Dedifferentiated amniotic fluid mesenchymal stem cell (primary cell): Measurements from ENCODE around the gene EPHB1.

Source experiments
- DNase-seq: peaks from one replicate; pipeline ENCODE4 v3.0.0-alpha.2; 2016; ENCODE audit errors: extremely low spot score

The EPHB1 gene

DNA sequence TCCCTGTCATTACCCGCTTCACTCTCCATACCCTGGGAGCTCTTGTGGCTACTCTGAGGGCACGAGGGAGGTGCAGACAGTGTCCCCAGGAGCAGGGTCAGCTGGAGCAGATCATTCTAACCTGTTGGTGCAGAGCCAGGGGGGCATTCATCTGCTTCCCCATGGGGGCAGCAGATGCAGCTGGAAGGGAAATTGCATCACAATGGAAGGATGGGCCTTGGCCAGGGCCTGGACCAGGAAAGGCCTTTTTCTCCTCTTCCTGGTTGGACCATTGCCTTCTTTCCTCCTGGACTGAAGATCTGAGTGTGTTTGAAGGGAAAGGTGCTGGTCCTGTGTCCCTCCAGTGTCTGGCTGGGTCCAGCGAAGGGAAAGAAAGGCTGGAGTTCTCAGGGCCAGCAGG, 55.7 kb downstream of the EPHB1 start:
- DNase-seq, result no peak

DNA sequence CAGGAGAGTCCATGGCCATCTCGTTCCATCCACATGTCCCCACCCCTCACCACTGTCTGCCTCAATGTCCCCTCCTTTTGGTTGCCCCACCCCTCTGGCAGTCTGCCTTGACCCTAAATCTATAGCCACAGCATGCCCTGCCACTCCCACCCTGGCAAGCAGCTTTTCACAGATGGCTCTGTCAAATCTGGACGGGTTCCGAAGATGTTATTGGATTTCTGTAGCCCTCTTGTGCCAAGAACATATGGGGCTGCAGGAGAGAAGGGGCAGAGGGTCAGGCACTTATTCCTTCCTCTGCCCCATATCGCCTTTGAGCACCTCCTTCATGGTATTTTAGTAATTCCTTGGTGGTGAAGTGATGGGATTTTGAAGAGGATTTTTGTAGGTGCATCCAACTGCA, 57.1 kb downstream of the EPHB1 start:
- DNase-seq, result no peak

DNA sequence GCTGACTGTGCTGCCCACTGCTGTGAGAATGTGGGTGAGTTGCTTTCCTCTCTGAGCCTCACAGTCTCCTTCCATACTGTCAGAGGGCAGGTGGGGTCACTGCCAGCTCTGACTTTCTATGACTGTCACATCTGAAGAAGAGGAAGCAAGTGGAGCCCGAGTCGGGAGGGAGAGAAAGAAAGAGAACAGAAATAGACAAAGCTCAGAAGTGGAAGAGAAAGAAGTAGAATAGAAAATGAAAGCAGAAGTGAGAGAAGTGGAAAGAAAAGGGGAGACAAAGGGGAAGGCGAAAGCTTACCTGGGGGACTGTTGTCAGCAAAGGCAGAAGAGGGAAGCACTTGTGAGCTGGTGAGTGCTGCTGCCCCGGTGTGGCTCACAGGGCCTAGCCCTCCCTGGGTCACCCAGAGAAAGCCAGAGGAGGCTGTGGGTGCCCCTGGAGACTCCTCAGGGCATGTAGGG, 57.9 kb downstream of the EPHB1 start:
- no peak for DNase-seq

DNA sequence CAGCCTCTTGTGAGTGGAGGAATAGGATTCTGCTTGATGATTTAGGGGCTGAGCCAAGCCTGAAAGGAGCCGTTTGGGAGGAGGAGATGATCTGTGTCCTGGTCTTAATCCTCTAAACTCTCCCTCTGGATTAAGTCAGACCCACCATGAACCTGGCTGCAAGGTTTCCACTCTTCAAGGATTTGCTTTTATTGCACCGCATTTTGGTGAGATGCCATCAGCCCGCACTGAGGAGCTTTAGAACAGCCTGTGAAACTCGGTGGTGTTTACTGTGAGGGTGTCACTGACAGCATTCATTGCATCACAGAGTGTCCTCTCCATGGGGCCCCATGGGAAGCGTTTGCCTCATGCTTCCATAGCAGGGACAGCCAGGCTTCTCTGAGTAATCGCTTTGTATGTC, 59.2 kb downstream of the EPHB1 start:
- no peak for DNase-seq

DNA sequence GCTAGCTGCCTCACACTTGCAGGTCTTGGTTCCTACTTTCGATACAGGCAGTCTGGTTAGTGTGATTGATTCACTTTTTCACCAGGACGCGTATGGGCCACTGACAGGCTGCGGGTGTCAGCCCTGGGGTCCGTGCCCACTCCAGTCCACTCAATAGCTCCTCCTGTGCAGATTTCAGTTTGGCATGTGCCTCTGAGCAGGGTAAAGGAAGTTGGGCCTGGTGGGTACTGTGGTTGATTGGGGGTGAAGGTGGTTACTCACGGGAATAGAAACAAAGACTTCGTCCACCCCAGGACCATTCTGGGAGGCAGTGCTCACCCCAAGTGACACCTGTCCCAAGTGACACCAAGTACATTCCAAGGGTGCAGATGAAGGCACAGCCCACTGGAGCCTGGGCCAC, 62.3 kb downstream of the EPHB1 start:
- no peak for DNase-seq

DNA sequence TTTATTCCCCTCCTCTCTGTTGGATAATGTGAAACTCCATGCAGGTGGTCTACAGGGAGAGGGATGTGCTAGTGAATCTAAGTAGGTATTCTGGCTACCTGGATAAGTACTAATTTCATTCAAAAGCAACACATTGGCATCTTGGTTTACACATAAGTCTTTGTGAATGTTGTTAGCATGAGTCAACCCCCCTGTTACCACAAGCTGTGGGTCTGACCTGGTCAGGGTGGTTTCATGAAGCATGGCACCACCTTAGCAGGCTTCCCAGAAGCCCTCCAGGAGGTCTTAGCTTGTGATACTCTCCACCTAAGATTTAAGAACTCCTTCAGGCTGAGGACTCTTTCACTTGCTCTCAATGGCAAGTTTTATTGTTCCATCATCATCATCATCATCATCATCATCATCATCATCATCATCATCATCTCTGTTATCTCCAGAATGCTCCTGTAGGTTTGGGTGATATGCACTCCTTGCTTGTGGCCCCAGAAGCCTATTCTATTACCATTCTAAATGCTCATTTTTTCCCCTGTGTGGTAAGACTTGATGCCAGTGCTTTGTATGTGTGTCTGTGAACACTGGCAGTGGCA, 62.8 kb downstream of the EPHB1 start:
- no peak for DNase-seq

DNA sequence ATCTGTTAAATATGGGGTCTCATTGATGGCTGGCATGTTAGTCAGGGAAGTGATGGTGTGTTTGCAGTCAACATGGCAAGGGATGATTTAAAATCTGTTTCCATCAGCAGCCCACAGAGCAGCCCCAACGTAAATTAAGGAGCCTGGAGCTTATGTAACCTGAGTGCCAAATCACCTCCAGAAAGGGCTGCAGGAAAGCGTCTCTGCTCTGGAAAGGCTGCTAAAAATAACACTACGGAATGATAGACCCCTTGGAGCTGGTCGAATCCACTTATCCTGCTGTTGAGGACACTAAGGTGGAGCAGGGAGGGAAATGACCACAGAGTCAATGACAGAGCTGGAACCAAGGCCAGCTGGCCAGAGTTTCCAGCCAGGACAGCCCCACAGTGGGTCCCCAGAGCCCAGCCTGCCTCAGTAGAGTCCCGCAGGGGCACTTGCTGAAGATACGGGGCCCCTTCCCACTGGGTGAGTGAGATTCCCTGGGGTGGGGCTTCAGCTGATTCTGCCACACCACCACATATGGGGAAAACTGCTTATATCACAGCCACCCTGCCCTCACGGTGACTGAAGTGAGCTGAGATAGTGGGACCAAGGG, 63.5 kb downstream of the EPHB1 start:
- no peak for DNase-seq

DNA sequence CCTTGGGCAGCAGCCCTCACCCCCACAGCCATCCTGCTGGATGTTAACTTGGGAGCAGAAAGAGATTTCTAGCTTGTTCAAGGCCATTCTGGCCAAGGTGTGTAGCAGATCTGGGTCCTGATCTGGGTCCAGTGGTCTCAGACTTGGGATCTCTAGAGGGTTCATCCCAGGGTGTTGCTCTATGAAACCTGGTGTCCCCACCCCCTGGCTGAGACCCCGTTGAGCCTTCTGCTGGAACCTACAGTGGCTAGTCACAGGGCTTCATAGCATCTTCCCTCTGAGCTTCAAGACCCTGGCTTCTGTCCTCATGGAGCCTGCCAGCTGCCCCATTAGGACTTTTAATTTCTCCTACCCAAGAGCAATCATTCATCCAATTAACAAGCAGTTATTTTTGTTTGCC, 64.3 kb downstream of the EPHB1 start:
- no peak for DNase-seq

DNA sequence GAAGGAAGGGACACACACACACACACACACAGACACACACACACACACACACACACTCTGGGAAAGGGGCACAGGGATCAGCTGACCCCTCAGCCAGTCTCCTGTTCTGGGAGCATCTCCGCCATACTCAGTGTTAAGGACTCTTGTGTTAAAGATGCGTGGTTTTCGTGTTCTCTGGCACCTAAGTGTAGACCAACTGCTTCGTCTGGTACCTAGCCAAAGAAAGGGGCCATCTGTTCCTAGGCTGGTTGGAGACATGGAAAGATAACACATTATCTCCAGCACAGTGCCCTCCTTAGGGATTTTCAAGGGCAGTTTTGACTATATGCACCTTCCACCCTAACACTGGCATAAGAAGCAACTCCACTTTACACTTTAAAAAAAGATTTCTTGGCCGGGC, 65.1 kb downstream of the EPHB1 start:
- no peak for DNase-seq

DNA sequence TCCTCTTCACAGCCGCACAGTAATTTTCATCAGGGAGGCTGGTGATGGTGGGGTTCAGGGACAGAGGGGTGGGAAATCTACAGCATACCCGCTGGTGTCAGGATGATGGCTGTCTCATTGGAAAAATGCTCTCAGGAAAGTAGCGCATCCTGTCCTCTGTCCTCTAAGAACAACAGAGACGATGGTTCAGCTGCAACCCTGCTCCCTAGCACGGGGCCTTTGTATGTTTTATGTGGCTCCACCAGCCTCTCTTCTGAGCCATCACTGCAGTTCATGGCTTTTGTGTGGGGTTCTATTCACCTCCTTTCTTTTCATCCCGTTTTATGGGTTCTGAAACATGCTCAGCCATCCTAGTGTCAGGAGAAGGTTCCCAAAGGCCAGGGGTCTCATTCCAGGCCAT, 68.9 kb downstream of the EPHB1 start:
- no peak for DNase-seq

DNA sequence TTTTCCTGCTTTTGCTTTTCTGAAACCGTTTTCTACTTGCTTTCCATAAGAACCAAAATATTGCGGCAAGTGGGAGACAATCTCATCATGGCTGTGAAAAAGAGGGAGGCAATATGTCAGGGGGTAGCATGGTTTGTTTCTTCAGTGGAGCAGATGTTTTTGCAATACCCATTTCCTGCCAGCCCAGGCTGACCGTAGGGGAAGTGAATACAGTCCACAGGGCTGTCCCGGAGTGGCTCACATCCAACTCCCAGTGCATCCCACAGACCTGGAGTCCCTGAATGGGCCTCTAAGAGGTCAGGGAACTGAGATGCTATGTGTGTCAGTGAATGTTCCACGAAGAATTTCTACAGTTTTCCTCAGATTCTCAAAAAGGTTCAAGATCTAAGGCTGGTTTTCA, 69.6 kb downstream of the EPHB1 start:
- no peak for DNase-seq

DNA sequence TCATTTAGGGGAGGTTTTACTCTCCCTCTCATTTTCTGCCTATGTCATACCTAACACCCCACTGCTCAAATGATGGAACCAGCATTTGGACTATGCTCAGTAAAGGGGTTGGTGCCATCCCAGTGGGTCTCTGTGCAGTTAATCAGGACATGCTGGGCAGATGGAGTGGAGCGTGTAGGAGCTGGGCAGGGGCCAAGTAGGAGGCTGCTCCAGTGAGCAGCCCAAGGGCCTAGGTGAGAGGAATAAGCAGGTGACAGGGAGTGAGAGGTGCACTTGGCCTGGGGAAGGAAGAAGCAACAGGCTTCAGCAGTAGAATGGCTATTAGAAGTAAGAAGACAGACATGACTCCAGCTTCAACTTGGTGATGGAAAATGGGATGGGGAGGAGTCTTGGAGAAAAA, 72.2 kb downstream of the EPHB1 start:
- no peak for DNase-seq

DNA sequence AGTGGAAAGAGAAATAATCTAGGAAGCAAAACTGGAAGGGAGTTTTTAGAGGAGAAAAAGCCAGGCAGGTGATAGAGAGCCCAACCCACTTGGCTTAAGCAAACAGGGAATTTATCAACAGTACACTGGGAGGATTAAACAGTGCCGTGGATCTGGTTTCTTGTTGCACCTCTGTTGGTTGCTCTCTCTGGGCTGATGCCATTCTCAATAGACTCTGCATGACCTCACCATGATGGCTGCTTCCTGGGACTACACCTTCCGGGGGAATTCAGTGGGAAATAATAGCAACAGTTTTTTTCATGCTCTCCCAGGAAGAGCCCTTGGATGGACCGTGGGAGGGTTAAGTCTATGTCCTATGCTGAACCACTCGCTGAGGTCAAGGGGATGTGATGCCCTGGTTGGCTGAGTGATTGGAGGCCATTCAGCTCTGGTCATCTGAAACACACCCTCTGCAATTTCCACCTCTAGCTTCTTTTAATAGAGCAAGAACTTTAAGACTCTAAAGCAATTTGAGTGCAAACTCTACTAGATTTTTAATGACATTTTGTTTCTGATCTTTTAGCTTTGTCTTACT, 74.2 kb downstream of the EPHB1 start:
- DNase-seq, result no peak

DNA sequence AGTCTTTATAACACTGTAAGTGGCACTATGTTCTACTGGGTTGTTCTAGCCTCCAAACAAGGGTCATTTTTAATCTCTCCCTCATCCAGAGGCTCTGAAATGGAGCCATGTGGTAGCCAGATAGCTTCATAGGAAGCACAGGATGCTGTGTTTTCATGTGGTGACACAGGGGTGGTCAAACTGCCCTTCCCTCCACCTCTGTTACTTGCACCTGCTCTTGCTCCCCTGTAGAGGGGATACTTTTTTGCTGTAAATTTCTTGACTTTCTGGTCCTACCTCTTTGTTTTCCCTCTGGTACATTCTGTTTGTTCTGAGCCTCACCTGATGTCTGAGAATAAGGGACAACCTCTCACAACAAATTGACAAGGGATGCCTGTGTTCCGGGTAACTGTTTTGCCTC, 76.8 kb downstream of the EPHB1 start:
- DNase-seq, result no peak

DNA sequence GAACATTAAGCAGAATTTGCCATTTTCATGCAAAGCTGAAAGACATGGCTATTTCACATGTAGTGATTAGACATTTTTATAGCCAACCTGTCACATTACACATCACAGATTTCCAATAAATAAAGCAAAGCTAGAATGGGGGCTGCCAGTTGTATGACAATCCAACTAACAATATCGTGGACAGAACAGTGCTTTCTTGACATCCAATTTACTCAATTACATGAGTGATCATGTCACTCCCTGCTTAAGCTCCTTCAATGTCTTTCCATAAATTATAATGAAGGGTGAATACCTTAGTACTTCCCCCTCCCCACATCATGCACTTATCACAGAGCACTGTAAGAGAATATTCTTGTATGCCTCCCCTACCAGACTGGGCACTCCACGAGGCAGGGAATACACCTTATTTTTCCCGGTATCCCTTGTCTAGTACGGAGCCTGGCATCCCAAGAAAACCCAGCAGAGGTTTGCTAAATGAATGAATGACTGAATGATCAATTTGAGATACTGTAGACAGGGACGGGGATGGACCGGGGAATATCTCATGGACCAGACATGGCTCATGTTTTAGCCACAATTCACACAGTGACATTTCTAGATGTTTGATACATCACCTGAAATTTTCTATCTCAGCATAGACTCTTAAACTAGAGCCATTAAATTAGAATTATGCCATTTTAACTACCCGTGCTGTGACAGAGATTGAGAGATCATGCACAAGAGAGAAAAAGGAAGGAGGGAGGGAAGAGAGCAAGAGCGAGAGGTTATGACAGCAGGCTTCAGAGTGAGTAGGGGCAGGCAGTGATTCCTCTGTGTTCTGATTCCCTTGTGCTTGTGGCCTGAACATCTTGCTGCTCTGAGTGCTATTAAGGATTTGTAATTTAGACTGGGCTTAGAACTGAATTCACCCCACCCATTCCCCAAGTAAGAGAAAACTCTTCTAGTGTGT, 77.7 kb downstream of the EPHB1 start:
- no peak for DNase-seq

DNA sequence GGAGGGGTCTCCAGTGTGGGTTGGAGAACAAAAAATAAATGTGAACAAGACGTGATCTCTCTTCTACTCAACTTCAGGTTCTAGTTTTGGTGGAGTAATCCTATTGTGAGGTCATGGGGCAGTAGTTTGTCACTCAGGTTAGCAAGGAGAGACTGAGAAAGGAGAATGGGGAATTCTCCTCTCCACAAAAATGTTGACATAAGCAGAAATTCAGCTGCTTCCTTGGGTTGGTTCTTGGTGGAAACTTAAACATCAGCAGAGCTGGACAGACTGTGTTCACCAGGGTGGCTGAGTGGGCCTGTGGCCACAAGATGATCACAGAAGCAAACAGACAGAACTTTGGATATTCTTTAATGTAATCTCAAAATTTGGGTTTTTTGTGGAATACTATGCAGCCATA, 78.7 kb downstream of the EPHB1 start:
- no peak for DNase-seq

DNA sequence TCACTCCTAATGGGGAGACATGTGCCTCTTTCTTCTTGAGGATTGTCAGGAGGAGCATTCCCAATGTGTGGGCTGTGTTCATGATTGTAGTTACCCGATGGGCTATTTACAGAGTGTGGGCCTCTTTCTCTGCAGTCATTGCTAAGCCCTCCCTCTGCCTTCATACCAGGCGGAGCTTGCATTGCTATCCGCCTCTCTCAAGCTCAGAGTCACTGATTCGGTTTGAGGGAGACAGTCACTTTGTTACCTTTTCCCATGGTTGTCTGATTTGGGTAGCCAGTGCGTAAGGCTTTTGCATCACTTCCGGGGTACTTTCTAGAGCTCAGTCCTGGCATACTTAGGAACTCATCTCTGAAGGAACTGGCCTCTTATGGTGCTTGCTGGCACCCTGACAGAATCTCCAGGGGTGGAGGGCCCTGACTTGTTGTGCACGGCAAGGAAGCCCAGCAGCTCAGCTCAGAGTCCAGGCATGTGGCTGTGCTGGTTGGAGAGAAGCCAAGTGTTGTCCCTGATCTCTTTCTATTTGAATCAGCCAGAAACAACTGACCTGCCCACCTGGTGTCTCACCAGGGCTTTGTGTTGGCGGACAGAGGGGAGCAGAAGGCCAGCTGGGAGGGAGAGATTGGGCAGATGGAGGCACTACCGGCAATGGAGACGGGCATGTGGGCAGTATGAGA, 79.8 kb downstream of the EPHB1 start:
- DNase-seq, result no peak

DNA sequence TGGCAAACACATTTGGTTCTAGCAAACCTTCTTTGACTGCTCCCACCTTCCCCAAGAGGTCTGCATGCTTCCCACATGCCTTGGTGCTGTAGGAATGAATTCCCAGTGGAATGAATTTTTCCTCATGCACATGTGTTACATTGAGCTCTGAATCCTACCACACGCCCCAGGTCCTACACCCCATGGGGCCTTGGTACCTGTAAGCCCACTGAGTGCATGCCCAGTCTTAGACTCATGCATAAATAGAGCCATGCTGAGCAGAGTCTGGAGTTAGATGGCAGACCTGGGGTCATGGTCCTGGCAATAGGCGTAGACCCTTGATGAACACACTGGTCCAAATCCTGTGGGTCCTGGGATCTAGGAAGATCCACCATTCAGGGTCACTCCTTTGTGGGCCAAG, 81.8 kb downstream of the EPHB1 start:
- DNase-seq, result no peak

DNA sequence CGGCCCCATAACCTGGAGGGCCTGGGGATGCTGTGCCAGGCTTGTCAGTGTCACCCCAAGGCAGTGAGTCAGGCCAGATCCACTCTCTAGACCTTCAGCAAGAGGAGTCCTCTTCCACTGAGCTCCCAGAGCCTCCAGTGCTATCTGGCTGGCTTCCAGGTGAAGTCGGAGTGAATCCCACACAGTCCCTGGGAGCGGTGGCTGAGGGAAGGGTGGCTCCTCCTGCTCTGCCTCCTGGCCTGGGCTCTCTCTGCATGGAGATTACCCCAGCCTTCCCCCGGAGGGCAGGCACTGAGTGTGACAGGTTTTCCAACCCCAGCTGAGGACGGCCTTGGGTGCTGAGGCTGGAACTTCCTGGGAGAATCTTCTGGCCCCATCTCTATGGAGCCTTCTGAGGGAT, 82.7 kb downstream of the EPHB1 start:
- DNase-seq, result no peak

DNA sequence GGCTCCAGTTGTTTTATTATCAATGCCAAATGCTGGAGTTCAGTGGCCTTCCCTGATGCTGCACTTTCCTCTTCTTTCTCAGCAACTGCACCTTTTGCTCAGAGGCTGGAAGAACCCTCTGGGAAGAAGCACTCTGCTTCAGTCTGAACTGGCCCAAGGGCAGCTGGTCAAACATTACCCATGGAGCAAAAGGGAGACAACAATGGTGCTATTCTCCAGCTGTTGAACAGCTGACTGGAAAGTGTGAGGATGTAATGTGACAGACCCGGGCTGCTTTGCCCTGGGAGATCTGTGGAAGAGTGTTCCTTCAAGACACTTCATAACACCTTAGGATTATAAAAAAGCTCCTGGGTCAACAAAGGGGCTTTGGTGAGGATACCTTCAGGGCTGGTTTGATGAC, 84.9 kb downstream of the EPHB1 start:
- no peak for DNase-seq

DNA sequence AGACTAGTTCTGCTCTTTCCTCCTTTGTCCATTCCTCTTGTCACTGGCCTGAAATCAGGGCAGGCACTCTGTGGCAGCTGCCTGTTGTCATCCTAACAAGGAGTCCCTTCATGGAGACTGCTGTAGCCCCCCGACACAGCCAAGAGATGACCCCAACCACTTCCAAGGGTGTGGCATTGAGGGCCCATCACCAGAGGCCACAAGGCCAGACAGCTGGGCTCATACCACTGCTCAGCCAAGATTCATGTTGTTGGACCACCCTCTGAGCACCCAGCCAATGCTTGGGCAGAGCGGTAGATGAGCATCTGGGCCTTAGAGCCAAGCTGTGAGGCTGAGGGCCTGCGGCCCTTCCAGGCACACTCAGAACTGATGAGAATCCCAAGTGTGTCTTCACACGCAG, 85.4 kb downstream of the EPHB1 start:
- DNase-seq, result no peak

DNA sequence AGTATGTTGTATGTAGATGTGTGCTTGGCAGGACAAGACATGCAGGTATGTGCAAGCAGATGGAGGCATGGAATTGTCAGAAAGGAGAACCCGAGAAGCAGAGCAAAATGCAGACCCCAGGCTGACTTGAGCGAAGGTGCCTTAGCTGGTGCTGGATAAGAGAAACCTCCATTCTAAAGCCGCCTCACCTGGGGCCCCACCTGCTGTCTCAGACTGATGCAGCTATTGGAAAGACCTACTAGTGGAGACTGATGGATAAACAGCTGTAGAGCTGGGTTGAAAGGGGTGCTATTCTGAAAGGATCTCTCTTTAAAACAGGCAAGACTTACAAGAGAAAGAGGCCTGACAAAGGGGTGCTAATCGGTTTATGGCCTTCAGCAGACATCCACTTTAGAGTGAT, 86.2 kb downstream of the EPHB1 start:
- no peak for DNase-seq
